Pancreas (tissue), 10 donors: ENCODE measurements around the gene CGB8. TPM values are rescaled to one million over a fixed set of nuclear protein-coding genes. Genes with fewer than 3 reads are reported as not detected.
"Not testable (repeated sequence)": the region's sequence is repeated elsewhere in the genome, so short reads cannot be mapped to it uniquely, and the experiment has no call there.

ENCODE experiments used
- ATAC-seq, 4 donors: fragments of 200-7000 bp; cut with Tn5 transposase; one replicate each; pipeline versions ENCODE4 v1.8.0 to v1.9.1; 2020; ENCODE audit warnings: mild to moderate bottlenecking in 4 of 4, moderate library complexity in 4 of 4
- DNase-seq, 6 donors: peaks; one replicate each; pipeline ENCODE4 v3.0.0-alpha.2; 2020
- FAIRE-seq: peaks from 2 replicates; lab custom pipeline; 2012; peaks lifted over from hg19 to GRCh38; lab: Jason Lieb, UNC
- H3K27ac ChIP-seq, 4 donors: fragments of 200-600 bp; sonication (generic); 1 replicate in 3 of 4; 2 replicates in 1 of 4; pipeline versions ENCODE4 v1.5.0 to v1.8.0; 2020
- H3K27me3 ChIP-seq, 4 donors: fragments of 200-600 bp; one replicate each; pipeline ENCODE4 v1.8.0; 2021
- H3K36me3 ChIP-seq, 3 donors: fragments of 200-600 bp; sonication (generic) in 1 of 3; one replicate each; pipeline versions ENCODE4 v1.5.0 to v1.8.0; 2020 to 2021
- H3K4me1 ChIP-seq, 3 donors: fragments of 200-600 bp; one replicate each; pipeline ENCODE4 v1.8.0; 2021
- H3K4me3 ChIP-seq, 4 donors: fragments of 200-600 bp; sonication (generic) in 2 of 4; one replicate each; pipeline versions ENCODE4 v1.5.0 to v1.8.0; 2020 to 2021
- H3K9me3 ChIP-seq, 4 donors: fragments of 200-600 bp; one replicate each; pipeline ENCODE4 v1.8.0; 2021
- CTCF ChIP-seq, 4 donors: fragments of 200-600 bp; sonication (generic) in 3 of 4; IDR thresholded peaks; one replicate each; pipeline versions ENCODE4 v1.5.0 to v1.8.0; 2021; ENCODE audit warnings: antibody characterized with exemption in 4 of 4
- WGBS, 2 donors: extraction: QIAGEN DNeasy Blood & Tissue Kit; methylation state at CpG; one replicate each; pipeline ENCODE4 v1.1.7; 2013; 5-methylcytosine and 5-hydroxymethylcytosine counted together
- intact Hi-C, 3 donors: fragments of 100-400 bp; cut with DNase I; formaldehyde crosslinking; loops; one replicate each; pipeline versions ENCODE4 v1.11.1 to v1.14.2; 2022
- polyA plus RNA-seq, 2 donors: library from polyadenylated mRNA; stranded (reverse); fragments of 200-250 nt; gene quantifications; one replicate each; pipeline ENCODE4 v1.2.3, GENCODE V29; 2013
- total RNA-seq, 6 donors: library from RNA; stranded (reverse); fragmentation: NEBNext Ultra II Directional in 4 of 6; extraction: Animal tissue kit (Norgen Biotek cat#: 25700) in 4 of 6; gene quantifications; one replicate each; pipeline versions ENCODE4 v1.2.1 to v1.2.4, GENCODE V29; 2021 to 2023
- donor health status: healthy with polysubstance abuse.
- donor health status: DM: no; HTN: no; CAD: no; lungs with moderate emphysema.
- donor health status: DM: no; HTN: no; CAD: no.
- donor health status: control.
- donor health status: control.
- donor health status: Bipolar disorder and iron deficiency.
- donor health status: DM: yes; HTN: yes; CAD: no.
- donor health status: DM: no; HTN: no; CAD: no.
- donor health status: DM: no; HTN: no; CAD: no.
- donor health status: DM: yes; HTN: yes; CAD: no.

CGB8 gene
- total RNA-seq (not detected), polyA plus RNA-seq (not detected)

DNA sequence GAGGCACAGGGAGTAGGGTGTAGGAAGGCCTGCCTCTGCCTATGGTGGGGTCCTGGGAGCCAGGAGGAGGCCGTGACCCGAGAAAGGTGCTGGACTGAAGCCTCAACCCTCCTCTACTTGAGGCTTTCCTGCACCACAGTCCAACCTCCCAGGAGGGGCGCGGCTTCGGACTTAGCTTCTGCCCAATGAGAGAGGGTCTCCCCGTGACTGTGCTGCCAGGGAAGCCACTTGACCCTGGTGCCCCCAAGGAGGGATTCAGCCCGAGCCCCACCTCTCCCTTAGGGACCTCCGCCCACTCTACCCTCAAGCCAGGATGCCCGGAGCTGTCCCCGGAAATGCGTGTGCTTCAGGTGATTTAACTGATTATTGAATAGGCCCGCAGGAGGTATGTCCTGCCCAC is at the start of gene CGB8:
Gene CGB8, minus strand, starts transcription at position 101 of the 400 bp plus-strand sequence. CDS start 372 bp downstream, outside the sequence.
- H3K36me3 ChIP-seq, H3K9me3 ChIP-seq, H3K4me3 ChIP-seq, H3K4me1 ChIP-seq, FAIRE-seq, H3K27me3 ChIP-seq, intact Hi-C loops, H3K27ac ChIP-seq, DNase-seq, ATAC-seq: not testable (repeated sequence)
- 62 to 64% methylated on average over 8 to 10 of the region's 12 CpGs for WGBS, 2 donors

GRCh38 chr19:49097453-49098288 is 48.8 kb upstream of the CGB8 start:
- no peaks in the 10 kb centered on the region for H3K9me3 ChIP-seq
- ATAC-seq (peak; percentile 63 to 96 (median 88)), FAIRE-seq (no peak), DNase-seq (peak; percentile 53 to 82 (median 75))
- WGBS, 2 donors, result 32 to 38% methylated on average over 8 of the region's 8 CpGs
- H3K4me3 ChIP-seq, result no peak overlapping the region
- H3K36me3 ChIP-seq, result peaks cover 3 to 54% (median 27%) of the 10 kb centered on the region in 3 donors
- TF ChIP-seq CTCF (IDR thresholded peaks at IDR 0.05), result peak; percentile 97 to 99 (median 98)
- no peak overlapping the region for H3K27ac ChIP-seq
- no peaks in the 10 kb centered on the region for H3K27me3 ChIP-seq
- H3K4me1 ChIP-seq, result no peaks in the 10 kb centered on the region
- intact Hi-C loops, result no loop called here

DNA sequence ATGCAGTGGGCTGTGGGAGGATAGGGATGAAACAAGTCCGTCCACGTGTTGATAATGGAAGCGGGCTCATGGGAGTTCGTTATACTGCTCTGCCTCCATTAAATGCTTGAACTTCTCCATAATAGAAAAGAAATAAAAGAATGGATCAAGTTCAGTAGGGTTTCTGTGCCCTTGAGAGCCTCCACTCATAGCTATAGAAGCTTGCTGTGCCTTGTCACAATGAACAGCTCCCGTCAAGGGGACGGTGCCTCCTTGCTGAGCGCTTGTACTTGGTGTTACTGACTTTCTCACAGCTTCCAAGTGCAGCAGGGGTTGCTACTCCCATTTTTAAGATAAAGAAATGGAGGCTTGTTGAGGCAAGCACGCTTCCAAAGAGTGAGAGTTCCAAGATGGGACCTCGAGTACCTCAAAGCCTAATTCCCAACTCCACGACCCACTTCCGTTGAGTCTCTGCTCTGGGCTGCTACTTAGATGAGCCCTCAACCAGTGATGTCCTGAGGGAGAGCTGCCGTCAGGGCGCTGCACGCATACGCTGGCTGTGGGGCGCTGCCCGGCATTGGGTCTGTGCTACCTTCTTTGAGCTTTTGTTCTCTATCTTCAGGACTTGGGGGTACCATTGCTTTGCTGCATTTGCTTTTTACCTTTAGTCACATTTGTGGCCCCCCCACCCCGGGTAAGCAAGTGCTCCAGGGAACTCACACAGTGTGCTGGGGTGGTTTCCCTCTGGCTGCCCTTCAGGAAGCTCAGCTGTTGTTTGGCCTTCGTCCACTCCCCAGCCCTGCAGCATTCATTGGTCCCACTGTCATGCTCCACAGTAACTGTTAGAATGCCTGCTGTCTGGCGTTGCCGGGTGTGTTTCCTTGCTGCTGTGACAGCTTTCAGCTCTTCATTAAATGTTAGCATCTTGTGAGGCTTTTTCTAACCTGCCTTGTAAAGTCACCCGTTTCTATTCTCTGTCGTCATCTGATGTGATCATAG is 45.9 kb upstream of the CGB8 start:
- no peak for ATAC-seq
- Histone ChIP-seq H3K27me3 (no peaks in the 10 kb centered on the region), H3K4me1 (no peaks in the 10 kb centered on the region), H3K27ac (no peak overlapping the region), H3K36me3 (peaks cover 11 to 56% (median 36%) of the 10 kb centered on the region in 3 donors), H3K4me3 (no peak overlapping the region), H3K9me3 (no peaks in the 10 kb centered on the region)
- TF ChIP-seq CTCF (IDR thresholded peaks at IDR 0.05), result no peak
- no peak for DNase-seq
- intact Hi-C loops, result loop anchor here in 1 of 3 donors (5.0 kb wide), 1 partner anchor 108 kb away; no protein-coding TSS in a partner anchor
- no peak for FAIRE-seq
- WGBS, 2 donors, result 78 to 80% methylated on average over 23 of the region's 23 CpGs

- 91 to 92% methylated on average over 6 of the region's 6 CpGs for WGBS, 2 donors
- Histone ChIP-seq H3K27ac (no peak overlapping the region), H3K4me3 (no peak overlapping the region), H3K36me3 (peaks cover 7 to 44% (median 28%) of the 10 kb centered on the region in 3 donors), H3K9me3 (no peaks in the 10 kb centered on the region), H3K27me3 (no peaks in the 10 kb centered on the region), H3K4me1 (peaks cover 0 to 7% (median 0%) of the 10 kb centered on the region in 3 donors)
- intact Hi-C loops, result loop anchor here in 1 of 3 donors (5.0 kb wide), 1 partner anchor 110 kb away; no protein-coding TSS in a partner anchor
- ATAC-seq (no peak), DNase-seq (no peak), FAIRE-seq (no peak)
- TF ChIP-seq CTCF (IDR thresholded peaks at IDR 0.05), result no peak
These were observed 43.8 kb upstream of the CGB8 start for GRCh38 chr19:49092686-49093085.
